K562 treated with DMSO at 1 percent for 12 hours (cell line): ENCODE data around the gene CROCC. TPM values are rescaled to one million over a fixed set of nuclear protein-coding genes. Genes with fewer than 3 reads are reported as not detected.

Source experiments
- total RNA-seq: library from RNA; unstranded; fragments of 300-600 nt; gene quantifications from 2 replicates; pipeline ENCODE4 v1.2.3, GENCODE V29; 2022; ENCODE audit not compliant: insufficient read depth

CROCC gene
- total RNA-seq, result 9.4 and 17.4 TPM in 2 replicates

GRCh38 chr1:16921391-16922185 is at the start of gene CROCC:
Gene CROCC (plus strand): TSS chr1:16921931. CDS start chr1:16922019, 88 bp downstream.

GRCh38 chr1:16895598-16896315 is 26.0 kb upstream of the CROCC start, which contains the start of gene RNU1-2:
Gene RNU1-2 (plus strand): TSS chr1:16895980.

DNA sequence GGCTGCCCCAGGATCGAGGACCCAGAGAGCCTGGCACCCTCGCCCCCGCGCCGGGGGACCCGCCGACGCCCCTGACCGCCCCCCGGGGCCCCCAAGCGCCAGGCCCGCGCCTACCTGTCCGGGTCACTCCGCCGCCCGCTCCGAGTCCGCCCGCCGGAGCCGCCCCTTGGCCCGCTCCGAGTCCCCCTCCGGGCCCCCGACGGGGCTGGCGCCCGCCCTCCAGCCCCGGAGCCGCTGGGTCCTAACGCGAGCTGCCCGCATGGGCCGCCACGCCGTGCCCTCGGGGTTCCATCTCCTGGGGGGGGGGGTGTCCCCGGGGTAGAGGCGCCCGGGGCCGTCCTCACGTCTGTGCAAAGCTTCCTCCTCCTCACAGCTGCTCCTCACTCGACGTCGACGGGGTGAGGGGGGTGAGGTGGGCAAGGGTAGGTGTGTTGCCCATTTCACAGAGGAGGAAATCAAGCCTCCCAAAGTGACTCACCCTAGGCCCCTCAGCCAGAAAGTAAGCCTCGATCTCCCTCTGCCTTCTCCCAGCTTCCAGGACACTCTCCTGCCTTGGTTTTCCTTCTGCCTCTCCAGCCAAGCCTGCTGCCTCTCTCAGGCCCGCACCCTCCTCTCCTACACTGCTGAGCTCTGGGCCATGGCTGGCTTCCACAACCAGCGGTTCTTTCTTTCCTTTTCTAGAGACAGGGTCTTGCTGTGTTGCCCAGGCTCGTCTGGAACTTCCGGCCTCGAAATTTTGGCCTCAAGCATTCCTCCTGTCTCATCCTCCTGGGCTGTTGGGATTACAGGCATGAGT is 58.9 kb downstream of the CROCC start, which contains the start of gene MFAP2:
MFAP2 (minus strand) TSS at position 148 of the 796 bp plus-strand sequence. CDS start 2,347 bp downstream, outside the sequence.

DNA sequence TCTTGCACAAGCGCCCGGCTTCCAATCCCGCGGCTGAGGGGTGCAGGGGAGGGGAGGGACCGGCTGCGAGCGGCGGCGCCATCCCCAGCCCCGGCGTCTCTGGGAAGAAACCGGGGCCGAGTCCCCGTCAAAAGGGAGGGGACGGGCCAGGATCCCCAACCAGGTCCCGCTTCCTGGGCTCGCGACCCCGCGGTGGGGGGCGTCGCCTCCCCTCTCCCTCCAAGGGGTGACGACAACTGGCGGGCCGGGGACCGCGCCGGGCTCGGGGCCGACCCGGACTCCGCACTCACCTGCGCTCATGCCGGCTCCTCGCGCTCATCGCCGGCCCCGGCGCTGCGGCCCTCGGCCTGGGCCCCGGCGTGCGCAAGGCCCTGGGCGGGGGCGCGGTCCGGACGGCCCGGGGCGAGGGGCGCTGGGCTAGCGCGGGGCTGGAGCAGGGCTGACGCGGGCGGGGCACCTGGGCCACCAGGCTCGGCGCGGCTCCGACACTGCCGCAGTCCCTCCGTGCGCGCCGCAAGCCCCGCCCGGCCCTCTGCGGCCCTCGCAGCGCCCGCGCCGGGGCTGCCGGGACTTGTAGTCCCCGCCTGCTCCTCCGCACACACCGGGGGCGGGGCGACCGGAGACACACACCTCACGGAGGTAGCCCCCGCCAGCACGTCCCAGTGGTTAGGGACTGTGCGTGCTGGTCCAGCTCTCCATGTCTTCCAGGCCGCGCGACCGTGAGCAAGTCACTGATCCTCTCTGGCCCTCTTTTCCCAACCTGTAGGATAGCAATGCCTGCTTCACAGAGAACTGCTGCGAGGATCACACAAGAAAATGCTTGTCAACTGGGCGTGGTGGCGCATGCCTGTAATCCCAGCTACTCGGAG is 89.9 kb downstream of the CROCC start, which contains the start of gene ATP13A2:
ATP13A2 (minus strand) TSS at position 490 of the 869 bp plus-strand sequence; CDS start at position 300, 190 bp downstream.

Other genes starting within 250 kb of the CROCC start
- gene RNU1-4, start 181.4 kb upstream of the CROCC start, total RNA-seq, result not detected in 2 replicates
- not detected in 2 replicates for gene RNU1-2, start 26.0 kb upstream of the CROCC start, total RNA-seq
- gene MFAP2, start 58.7 kb downstream of the CROCC start, total RNA-seq, result not detected in 2 replicates
- gene ATP13A2, start 90.0 kb downstream of the CROCC start, total RNA-seq, result 49.8 and 75.6 TPM in 2 replicates
- gene SDHB, start 132.1 kb downstream of the CROCC start, total RNA-seq, result 199 and 204 TPM in 2 replicates
- gene PADI2, start 197.5 kb downstream of the CROCC start, total RNA-seq, result not detected in 2 replicates